ENCODE data around the gene KCNMB3.

The KCNMB3 gene

DNA sequence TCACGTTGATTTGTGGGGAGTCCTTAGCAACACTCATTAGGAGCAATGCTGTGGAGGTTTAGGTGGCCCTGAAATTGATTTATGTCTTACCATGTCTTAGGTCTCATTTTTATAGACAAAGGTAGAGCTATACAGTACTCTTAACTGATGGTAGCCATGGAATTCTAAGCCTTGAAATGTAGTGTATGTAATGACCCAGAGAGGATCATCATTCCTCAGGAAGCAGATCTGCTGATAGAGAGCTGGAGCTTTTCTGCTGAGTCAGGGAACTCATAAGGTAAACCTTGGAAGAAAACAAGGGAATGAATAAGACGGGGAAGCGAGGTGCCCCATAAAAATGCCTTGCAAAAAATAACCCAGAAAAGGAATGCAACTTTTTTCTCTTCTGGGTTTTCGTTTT, 37.9 kb upstream of the KCNMB3 start:
- TF ChIP-seq, protein P1, sequence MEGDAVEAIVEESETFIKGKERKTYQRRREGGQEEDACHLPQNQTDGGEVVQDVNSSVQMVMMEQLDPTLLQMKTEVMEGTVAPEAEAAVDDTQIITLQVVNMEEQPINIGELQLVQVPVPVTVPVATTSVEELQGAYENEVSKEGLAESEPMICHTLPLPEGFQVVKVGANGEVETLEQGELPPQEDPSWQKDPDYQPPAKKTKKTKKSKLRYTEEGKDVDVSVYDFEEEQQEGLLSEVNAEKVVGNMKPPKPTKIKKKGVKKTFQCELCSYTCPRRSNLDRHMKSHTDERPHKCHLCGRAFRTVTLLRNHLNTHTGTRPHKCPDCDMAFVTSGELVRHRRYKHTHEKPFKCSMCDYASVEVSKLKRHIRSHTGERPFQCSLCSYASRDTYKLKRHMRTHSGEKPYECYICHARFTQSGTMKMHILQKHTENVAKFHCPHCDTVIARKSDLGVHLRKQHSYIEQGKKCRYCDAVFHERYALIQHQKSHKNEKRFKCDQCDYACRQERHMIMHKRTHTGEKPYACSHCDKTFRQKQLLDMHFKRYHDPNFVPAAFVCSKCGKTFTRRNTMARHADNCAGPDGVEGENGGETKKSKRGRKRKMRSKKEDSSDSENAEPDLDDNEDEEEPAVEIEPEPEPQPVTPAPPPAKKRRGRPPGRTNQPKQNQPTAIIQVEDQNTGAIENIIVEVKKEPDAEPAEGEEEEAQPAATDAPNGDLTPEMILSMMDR (conservative IDR thresholded peaks at IDR 0.05; ENCODE audit: low read length): no peak
- no peak for DNase-seq (ENCODE audit: low read depth)
- no peak overlapping the region for H3K4me3 ChIP-seq (ENCODE audit: low read length)

DNA sequence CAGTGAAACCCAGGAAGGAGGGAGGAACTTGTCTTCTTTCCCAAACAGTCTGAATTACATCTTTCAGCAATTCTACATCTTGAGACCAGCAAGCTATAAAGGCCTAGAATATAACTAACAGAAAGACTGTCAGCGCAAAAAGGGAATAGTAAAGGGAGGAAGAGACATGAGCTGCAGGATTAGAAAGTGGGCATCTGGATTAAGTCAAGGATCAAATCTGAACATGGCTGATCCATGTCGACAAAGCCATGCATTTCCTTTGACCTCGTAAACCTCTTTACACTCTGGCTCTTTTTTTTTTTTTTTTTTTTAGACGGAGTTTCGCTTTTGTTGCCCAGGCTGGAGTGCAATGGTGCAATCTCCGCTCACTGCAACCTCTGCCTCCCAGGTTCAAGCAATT, 35.4 kb upstream of the KCNMB3 start:
- TF ChIP-seq, protein P1 (conservative IDR thresholded peaks at IDR 0.05; ENCODE audit: low read length): no peak
- DNase-seq (ENCODE audit: low read depth): no peak
- no peak overlapping the region; the same call in 1 of the 2 replicates for H3K4me3 ChIP-seq (ENCODE audit: low read length)

DNA sequence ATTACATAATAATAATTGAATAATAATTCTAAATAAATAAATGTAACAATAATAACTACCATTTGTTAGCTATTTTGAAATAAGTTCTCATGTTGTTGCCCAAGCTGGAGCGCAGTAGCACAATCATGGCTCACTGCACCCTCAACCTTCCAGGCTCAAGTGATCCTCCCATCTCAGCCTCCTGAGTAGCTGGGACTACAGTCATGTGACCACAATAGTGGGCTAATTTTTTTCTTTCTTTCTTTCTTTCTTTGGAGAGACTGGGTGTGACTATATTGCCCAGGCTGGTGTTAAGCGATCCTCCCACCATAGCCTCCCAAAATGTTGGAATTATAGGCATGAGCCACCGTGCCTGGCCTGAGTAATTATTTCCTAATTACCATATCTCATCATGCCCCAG, 30.9 kb upstream of the KCNMB3 start:
- TF ChIP-seq, protein P1 (conservative IDR thresholded peaks at IDR 0.05; ENCODE audit: low read length): no peak
- DNase-seq (ENCODE audit: low read depth): no peak
- no peak overlapping the region for H3K4me3 ChIP-seq (ENCODE audit: low read length)

DNA sequence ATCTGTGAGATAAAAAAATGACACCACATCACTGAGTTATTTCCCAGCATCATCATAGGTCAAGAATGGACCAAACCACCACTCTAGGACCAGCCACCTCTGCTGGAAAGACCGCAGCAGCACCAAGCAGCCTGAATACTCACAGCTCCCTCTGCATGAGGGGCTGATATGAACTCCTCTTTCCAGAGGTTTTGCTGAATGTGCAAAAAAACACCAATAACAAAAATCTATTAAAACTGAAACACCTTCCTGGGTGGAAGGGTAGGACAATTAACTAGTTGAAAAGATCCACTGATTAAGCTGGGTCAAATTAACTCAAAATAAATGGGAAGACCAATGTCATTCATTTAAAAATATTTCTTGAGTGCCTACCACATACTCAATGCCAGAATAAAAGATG, 28.9 kb upstream of the KCNMB3 start:
- DNase-seq (ENCODE audit: low read depth): no peak
- no peak overlapping the region for H3K4me3 ChIP-seq (ENCODE audit: low read length)
- TF ChIP-seq, protein P1 (conservative IDR thresholded peaks at IDR 0.05; ENCODE audit: low read length): no peak

DNA sequence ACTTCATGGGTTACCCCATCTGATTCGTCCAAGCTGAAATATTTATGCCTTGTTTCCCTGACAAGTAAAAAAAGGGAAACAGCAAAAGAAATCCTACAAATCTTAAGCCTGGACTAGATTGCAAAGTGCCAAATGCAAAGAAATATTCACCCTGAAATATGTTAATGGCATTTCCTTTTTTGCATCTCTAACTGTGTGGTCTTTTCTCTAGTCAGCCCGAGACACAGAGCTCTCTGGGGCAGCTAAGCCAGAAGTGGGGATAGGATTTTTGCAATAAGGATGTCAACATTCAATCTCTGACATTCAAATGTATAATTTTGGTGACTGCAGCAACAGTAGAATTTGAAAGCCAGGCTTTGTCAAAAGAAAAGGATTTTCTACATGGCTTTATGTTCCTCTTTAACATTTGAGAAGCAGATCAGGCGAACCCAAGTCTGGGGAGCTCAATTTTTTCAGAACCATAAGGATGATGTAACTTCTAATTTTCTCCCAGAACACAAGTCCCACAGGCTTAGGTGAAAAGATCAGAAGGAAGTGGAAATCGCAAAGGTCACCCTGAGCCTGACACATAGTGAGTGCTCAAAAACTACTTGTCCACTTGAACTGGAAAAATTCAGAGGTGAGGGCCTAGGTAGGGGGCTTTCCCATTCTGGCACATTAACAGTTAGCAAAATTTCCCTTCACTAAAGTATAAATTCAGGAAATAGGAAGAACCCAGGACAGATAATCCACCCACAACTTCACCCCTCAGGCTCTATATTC, 28.2 kb upstream of the KCNMB3 start:
- DNase-seq (ENCODE audit: low read depth): no peak
- H3K4me3 ChIP-seq (ENCODE audit: low read length): no peak overlapping the region
- TF ChIP-seq, protein P1 (conservative IDR thresholded peaks at IDR 0.05; ENCODE audit: low read length): no peak

DNA sequence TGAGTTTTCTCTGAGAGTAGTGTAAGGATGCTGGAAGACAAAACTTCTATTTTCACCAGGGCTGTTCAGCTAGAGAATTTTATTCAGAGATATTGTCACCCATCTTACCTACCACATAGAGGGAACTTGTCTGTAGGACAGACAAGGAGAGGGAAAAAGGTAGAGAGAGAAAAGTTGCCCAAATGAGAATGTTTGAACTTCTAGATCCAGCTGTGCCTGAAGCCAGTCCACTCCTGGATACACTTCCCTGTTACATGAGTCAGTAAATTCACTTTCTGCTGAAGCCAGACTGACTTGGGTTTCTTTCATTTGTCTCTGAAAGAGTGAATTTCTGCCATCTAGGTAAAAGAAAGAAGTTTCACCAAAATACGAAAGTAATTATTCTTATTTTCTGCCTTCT, 27.2 kb upstream of the KCNMB3 start:
- TF ChIP-seq, protein P1 (conservative IDR thresholded peaks at IDR 0.05; ENCODE audit: low read length): no peak
- DNase-seq (ENCODE audit: low read depth): no peak
- H3K4me3 ChIP-seq (ENCODE audit: low read length): no peak overlapping the region

DNA sequence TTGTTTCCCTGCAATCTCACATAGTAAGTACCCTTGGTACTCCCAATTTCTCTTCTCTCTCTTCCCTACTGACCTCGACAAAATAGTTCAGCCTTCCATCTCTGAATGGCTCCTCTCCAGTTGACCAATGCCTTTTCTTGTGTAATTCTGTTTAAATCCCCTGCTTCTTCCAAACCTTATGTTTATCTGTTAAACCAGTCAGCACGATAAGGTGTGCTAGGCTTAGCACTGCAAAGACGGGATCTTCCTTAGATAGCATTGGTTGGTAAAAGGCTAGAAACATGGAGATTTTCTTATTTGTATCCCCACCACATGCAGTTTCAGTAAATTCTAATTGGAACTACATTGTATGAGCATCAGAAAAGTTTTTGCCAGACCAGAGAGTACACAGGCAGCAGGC, 25.8 kb upstream of the KCNMB3 start:
- no peak overlapping the region for H3K4me3 ChIP-seq (ENCODE audit: low read length)
- TF ChIP-seq, protein P1 (conservative IDR thresholded peaks at IDR 0.05; ENCODE audit: low read length): no peak
- DNase-seq (ENCODE audit: low read depth): no peak

All from AG10803 (cell line).